Small intestine (tissue), 7 donors: ENCODE data around the gene MROH9. TPM values are rescaled to one million over a fixed set of nuclear protein-coding genes. Genes with fewer than 3 reads are reported as not detected.

Source experiments
- DNase-seq, 2 donors: peaks; one replicate each; pipeline versions ENCODE4 v3.0.0 to v3.0.0-alpha.2; 2013
- FAIRE-seq: peaks from 2 replicates; lab custom pipeline; 2012; peaks lifted over from hg19 to GRCh38; lab: Jason Lieb, UNC
- H3K27ac ChIP-seq, 3 donors: one replicate each; pipeline ENCODE4 v1.5.1; 2013; ENCODE audit warnings: low read length in 2 of 3, mild to moderate bottlenecking in 2 of 3, control low read depth in 1 of 3, inconsistent platforms in 1 of 3, low read depth in 1 of 3, moderate library complexity in 1 of 3
- H3K27me3 ChIP-seq, 3 donors: one replicate each; pipeline ENCODE4 v1.6.1; 2013; ENCODE audit warnings: low read length in 3 of 3, inconsistent platforms in 1 of 3; ENCODE audit not compliant: control insufficient read depth in 3 of 3, insufficient read depth in 3 of 3
- H3K36me3 ChIP-seq, 3 donors: one replicate each; pipeline ENCODE4 v1.6.1; 2013; ENCODE audit warnings: low read length in 3 of 3, inconsistent platforms in 1 of 3, low read depth in 1 of 3, mild to moderate bottlenecking in 1 of 3, moderate library complexity in 1 of 3; ENCODE audit not compliant: control insufficient read depth in 3 of 3, insufficient read depth in 2 of 3
- H3K4me1 ChIP-seq, 3 donors: one replicate each; pipeline ENCODE4 v1.6.1; 2013; ENCODE audit warnings: low read length in 2 of 3, inconsistent platforms in 1 of 3, low read depth in 1 of 3, mild to moderate bottlenecking in 1 of 3, moderate library complexity in 1 of 3; ENCODE audit not compliant: control insufficient read depth in 3 of 3, insufficient read depth in 2 of 3
- H3K4me3 ChIP-seq, 3 donors: one replicate each; pipeline ENCODE4 v1.5.1; 2013; ENCODE audit warnings: low read length in 3 of 3, control low read depth in 1 of 3, inconsistent platforms in 1 of 3, low read depth in 1 of 3, mild to moderate bottlenecking in 1 of 3, moderate library complexity in 1 of 3
- H3K9me3 ChIP-seq, 2 donors: one replicate each; pipeline ENCODE4 v1.6.1; 2013; ENCODE audit warnings: low read depth in 1 of 2, low read length in 1 of 2; ENCODE audit not compliant: control insufficient read depth in 2 of 2, insufficient read depth in 1 of 2
- WGBS, 3 donors: extraction: QIAGEN DNeasy Blood & Tissue Kit; methylation state at CpG; one replicate each; pipeline ENCODE4 v1.1.7; 2013; 5-methylcytosine and 5-hydroxymethylcytosine counted together
- polyA plus RNA-seq, 4 donors: library from polyadenylated mRNA; stranded (reverse) in 3 of 4; unstranded in 1 of 4; fragments of 200-250 nt in 3 of 4; fragments of 120-200 nt in 1 of 4; gene quantifications; one replicate each; pipeline versions ENCODE4 v1.2.1 to v1.2.3, GENCODE V29; 2013
- donor health status: healthy with polysubstance abuse.
- donor health status: control.
- donor health status: control.
- donor health status: Bipolar disorder and iron deficiency.
- donor health status: healthy.

Gene MROH9
- polyA plus RNA-seq, 4 donors, result 0.01 TPM; not detected in 3

DNA sequence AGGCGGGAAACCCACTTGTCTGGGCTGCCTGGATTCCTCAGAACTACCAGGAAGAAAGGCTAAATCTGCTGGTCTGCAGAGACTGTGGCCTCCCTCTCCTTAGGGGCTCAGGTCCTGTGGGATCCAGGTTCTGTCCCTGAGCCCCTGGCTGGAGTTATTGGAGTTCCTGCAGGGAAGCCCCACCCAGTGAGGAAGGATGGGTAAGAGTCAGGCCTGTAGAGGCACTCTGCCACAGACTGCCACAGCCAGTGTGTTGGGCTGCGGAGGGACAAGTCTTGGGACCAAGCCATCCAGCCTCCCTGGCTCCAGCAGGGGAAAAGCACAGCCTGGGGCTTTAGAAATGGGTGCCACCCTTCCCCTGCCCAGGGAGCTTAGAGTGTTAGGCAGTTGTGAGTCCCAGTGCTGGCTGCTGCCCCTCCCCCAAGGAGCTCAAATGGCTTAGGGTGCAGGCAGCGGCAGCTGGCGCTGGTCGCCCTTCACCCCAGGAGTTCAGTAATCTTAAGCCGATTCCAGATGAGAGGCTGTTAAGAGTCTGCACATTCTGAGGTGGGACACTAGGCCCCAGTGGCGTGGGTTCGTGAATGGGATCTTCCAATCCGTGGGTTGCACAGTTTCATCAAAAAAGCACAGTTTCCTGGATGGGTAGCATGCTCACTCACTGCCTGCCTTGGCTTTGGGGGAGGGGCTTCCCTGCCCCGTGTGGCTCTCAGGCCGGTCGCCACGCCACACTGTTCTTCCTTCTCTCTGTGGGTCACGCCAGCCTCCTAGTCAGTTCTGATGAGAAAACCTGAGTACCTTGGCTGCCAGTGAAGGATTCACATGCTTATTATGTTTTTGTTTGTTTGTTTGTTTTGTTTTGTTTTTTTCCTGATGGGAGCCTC, 97.7 kb downstream of the MROH9 start:
- Histone ChIP-seq H3K27me3 (no peaks in the 10 kb centered on the region), H3K9me3 (no peaks in the 10 kb centered on the region), H3K36me3 (no peaks in the 10 kb centered on the region), H3K27ac (no peak overlapping the region), H3K4me1 (no peaks in the 10 kb centered on the region), H3K4me3 (no peak overlapping the region)
- DNase-seq (no peak), FAIRE-seq (no peak)
- WGBS, 3 donors, result 57 to 74% (median 73%) methylated on average over 14 of the region's 14 CpGs

GRCh38 chr1:171037626-171038025, 102.3 kb downstream of the MROH9 start:
- Histone ChIP-seq H3K36me3 (no peaks in the 10 kb centered on the region), H3K4me3 (no peak overlapping the region), H3K27ac (no peak overlapping the region), H3K27me3 (no peaks in the 10 kb centered on the region), H3K4me1 (no peaks in the 10 kb centered on the region), H3K9me3 (no peaks in the 10 kb centered on the region)
- DNase-seq, result no peak
- peak; percentile 19 for FAIRE-seq
- 54 to 75% (median 71%) methylated on average over 1 of the region's 1 CpG for WGBS, 3 donors

DNA sequence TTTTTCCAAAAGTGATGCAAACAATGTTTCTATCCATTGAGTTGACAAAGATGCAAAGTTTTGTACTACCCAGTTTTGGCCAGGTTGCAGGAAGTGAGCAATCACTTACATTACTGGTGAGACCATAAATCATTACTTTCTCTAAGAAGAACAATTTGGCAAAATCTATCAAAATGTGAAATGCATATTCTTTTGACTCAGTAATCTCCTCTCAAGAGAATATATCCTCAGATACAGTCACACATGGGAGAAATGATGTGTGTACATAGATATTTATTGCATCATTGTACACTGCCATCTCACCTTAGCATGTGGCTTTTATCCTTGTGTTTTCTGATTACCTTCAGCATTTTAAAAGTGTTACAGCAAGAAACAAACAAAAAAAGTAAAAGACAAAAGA, 103.0 kb downstream of the MROH9 start:
- Histone ChIP-seq H3K36me3 (no peaks in the 10 kb centered on the region), H3K27ac (no peak overlapping the region), H3K4me1 (no peaks in the 10 kb centered on the region), H3K4me3 (no peak overlapping the region), H3K9me3 (no peaks in the 10 kb centered on the region), H3K27me3 (no peaks in the 10 kb centered on the region)
- FAIRE-seq (no peak), DNase-seq (no peak)

DNA sequence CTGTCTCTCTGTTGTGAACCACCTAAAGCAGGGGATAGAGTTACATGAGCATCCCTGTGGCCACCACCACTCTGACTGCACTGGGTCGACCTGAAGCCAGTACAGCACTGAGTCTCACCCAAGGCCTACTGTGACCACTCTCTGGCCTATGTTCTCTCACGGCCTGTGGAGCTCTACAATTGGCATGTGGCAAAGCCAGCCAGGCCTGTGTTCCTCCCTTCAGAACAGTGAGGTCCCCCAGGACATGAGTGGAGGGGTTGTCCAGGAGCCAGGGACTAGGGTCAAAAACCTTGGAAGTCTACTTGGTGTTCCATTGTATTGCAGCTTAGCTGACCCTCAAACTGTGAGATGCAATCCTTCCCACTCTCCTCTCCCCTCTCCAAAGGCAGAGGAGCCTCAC, 112.7 kb downstream of the MROH9 start:
- no peaks in the 10 kb centered on the region for H3K4me1 ChIP-seq

GRCh38 chr1:171052977-171053376, 117.6 kb downstream of the MROH9 start:
- no peak for DNase-seq
- H3K9me3 ChIP-seq, result peaks cover 2 to 21% of the 10 kb centered on the region in 2 donors
- no peaks in the 10 kb centered on the region for H3K27me3 ChIP-seq
- no peaks in the 10 kb centered on the region for H3K36me3 ChIP-seq
- H3K27ac ChIP-seq, result no peak overlapping the region
- H3K4me3 ChIP-seq, result no peak overlapping the region
- no peaks in the 10 kb centered on the region for H3K4me1 ChIP-seq
- no peak for FAIRE-seq
- WGBS, 3 donors, result 86 to 97% (median 91%) methylated on average over 2 of the region's 2 CpGs

More for the DNA sequence above, 112.7 kb downstream of the MROH9 start:
- H3K27ac ChIP-seq, result no peak overlapping the region
- peaks cover 2 to 23% of the 10 kb centered on the region in 2 donors for H3K9me3 ChIP-seq
- no peak for FAIRE-seq
- no peaks in the 10 kb centered on the region for H3K27me3 ChIP-seq
- WGBS, 3 donors, result 69 to 74% (median 74%) methylated on average over 2 of the region's 2 CpGs
- H3K36me3 ChIP-seq, result no peaks in the 10 kb centered on the region
- no peak for DNase-seq
- no peak overlapping the region for H3K4me3 ChIP-seq

DNA sequence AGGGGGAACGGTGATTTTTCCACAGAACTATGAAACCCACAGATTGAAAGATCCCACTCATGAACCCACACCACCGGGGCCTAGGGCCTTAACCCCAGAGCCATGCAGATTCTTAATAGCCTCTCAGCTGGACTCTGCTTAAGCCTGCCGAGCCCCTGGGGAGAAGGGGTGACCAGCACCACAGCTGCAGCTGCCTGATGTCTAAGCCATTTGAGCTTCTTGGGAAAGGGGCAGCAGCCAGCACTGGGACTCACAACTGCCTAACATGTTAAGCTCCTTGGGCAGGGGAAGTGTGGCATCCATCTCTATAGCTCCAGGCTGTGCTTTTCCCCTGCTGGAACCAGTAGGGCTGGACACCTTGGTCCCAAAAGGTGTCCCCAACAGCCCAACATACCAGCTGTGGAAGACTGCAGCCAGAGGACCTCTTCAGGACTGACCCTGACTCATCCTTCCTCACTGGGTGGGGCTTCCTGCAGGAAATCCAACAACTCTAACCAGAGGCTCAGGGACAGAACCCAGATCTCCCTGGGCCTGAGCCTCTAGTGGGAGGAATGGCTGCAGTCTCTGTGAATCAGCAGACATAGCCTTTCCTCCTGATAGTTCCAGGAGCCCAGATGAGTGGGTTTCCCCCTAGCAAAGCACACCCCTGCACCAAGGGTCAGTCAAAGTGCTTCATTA, 120.8 kb downstream of the MROH9 start:
- Histone ChIP-seq H3K4me3 (no peak overlapping the region), H3K9me3 (peaks cover 2 to 7% of the 10 kb centered on the region in 2 donors), H3K4me1 (no peaks in the 10 kb centered on the region), H3K36me3 (no peaks in the 10 kb centered on the region), H3K27me3 (no peaks in the 10 kb centered on the region), H3K27ac (no peak overlapping the region)
- WGBS, 3 donors, result 88 to 91% (median 90%) methylated on average over 3 of the region's 3 CpGs
- DNase-seq (no peak), FAIRE-seq (no peak)

- H3K27ac ChIP-seq, result no peak overlapping the region
- FAIRE-seq (no peak), DNase-seq (no peak)
- WGBS, 3 donors, result 67 to 83% (median 72%) methylated on average over 2 of the region's 2 CpGs
- H3K4me1 ChIP-seq, result no peaks in the 10 kb centered on the region
- H3K9me3 ChIP-seq, result no peaks in the 10 kb centered on the region
- no peak overlapping the region for H3K4me3 ChIP-seq
- no peaks in the 10 kb centered on the region for H3K36me3 ChIP-seq
- H3K27me3 ChIP-seq, result no peaks in the 10 kb centered on the region
Measured at GRCh38 chr1:171061425-171062143, 126.2 kb downstream of the MROH9 start.

DNA sequence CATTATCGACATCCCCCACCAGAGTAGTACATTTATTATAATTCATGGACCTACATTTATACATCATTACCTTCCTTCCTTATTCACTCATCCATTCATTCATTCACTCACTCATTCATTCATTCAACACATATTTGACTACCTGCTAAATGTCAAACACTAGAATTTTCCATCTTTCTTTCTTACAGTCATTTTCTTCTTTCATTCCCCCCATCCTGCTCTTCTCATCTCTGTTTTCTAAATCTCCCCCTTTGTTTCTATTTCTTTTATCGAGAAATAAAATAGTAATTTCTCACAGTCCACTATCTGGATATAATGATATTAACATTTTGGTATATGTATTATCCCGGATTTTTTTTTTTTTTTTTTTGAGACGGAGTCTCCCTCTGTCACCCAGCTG, 127.6 kb downstream of the MROH9 start:
- Histone ChIP-seq H3K27me3 (no peaks in the 10 kb centered on the region), H3K4me3 (no peak overlapping the region), H3K4me1 (no peaks in the 10 kb centered on the region), H3K27ac (no peak overlapping the region), H3K9me3 (no peaks in the 10 kb centered on the region), H3K36me3 (no peaks in the 10 kb centered on the region)
- no peak for FAIRE-seq
- DNase-seq, result no peak
- 85 to 92% (median 88%) methylated on average over 4 of the region's 4 CpGs for WGBS, 3 donors
